Esophagus squamous epithelium (tissue), 4 donors: ENCODE results near the gene TANC1.

Experiments used
- POLR2A ChIP-seq, 4 donors: fragments of 450-650 bp; IDR thresholded peaks; one replicate each; pipeline ENCODE4 v1.6.1; 2017; ENCODE audit warnings: antibody characterized with exemption in 4 of 4, mild to moderate bottlenecking in 4 of 4, moderate library complexity in 3 of 4
- TF ChIP-seq, protein P1 (sequence below), 6 experiments: fragments of 450-650 bp in 4 of 6; fragments of 200-600 bp in 2 of 6; sonication (generic) in 2 of 6; IDR thresholded peaks; one replicate each; pipeline ENCODE4 v1.5.1; 2016 to 2019; ENCODE audit warnings: antibody characterized with exemption in 6 of 6, mild to moderate bottlenecking in 4 of 6, moderate library complexity in 4 of 6

- TF ChIP-seq, protein P1, sequence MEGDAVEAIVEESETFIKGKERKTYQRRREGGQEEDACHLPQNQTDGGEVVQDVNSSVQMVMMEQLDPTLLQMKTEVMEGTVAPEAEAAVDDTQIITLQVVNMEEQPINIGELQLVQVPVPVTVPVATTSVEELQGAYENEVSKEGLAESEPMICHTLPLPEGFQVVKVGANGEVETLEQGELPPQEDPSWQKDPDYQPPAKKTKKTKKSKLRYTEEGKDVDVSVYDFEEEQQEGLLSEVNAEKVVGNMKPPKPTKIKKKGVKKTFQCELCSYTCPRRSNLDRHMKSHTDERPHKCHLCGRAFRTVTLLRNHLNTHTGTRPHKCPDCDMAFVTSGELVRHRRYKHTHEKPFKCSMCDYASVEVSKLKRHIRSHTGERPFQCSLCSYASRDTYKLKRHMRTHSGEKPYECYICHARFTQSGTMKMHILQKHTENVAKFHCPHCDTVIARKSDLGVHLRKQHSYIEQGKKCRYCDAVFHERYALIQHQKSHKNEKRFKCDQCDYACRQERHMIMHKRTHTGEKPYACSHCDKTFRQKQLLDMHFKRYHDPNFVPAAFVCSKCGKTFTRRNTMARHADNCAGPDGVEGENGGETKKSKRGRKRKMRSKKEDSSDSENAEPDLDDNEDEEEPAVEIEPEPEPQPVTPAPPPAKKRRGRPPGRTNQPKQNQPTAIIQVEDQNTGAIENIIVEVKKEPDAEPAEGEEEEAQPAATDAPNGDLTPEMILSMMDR (IDR thresholded peaks at IDR 0.05), result no peak
- no peak for TF ChIP-seq POLR2A (IDR thresholded peaks at IDR 0.05)
These were observed 42.5 kb downstream of the TANC1 start for GRCh38 chr2:159010963-159011362.
